BLaER1 (cell line): ENCODE results near the gene DCAKD.
A peak's percentile ranks its signal among the peaks of the same experiment; 100 is the strongest.

Experiments
- H3K27ac ChIP-seq: shearing (Covaris generic); formaldehyde crosslinking; 2 replicates; pipeline ENCODE4 v1.8.1; 2022
- H3K27me3 ChIP-seq: shearing (Covaris generic); formaldehyde crosslinking; 2 replicates; pipeline ENCODE4 v1.8.1; 2022
- H3K36me3 ChIP-seq: shearing (Covaris generic); formaldehyde crosslinking; 2 replicates; pipeline ENCODE4 v1.8.1; 2022
- H3K4me1 ChIP-seq: shearing (Covaris generic); formaldehyde crosslinking; 2 replicates; pipeline ENCODE4 v1.8.1; 2022
- H3K4me2 ChIP-seq: shearing (Covaris generic); formaldehyde crosslinking; 2 replicates; pipeline ENCODE4 v1.8.1; 2022
- H3K4me3 ChIP-seq: shearing (Covaris generic); formaldehyde crosslinking; 2 replicates; pipeline ENCODE4 v1.8.1; 2022
- H3K9ac ChIP-seq: shearing (Covaris generic); formaldehyde crosslinking; 2 replicates; pipeline ENCODE4 v1.8.1; 2022
- H3K9me3 ChIP-seq: shearing (Covaris generic); formaldehyde crosslinking; 2 replicates; pipeline ENCODE4 v1.8.1; 2022
- H4K20me1 ChIP-seq: shearing (Covaris generic); formaldehyde crosslinking; 2 replicates; pipeline ENCODE4 v1.8.1; 2022
- Cebpa-rat ChIP-seq: shearing (Covaris generic); IDR thresholded peaks from 2 replicates; pipeline ENCODE4 v1.8.1; 2022

Gene DCAKD

GRCh38 chr17:45018848-45019711 lies 32.4 kb downstream of the DCAKD start:
- peaks cover 53% of the 10 kb centered on the region for H4K20me1 ChIP-seq
- no peaks in the 10 kb centered on the region for H3K9me3 ChIP-seq
- peak overlapping the region; percentile 98 for H3K4me2 ChIP-seq
- H3K4me1 ChIP-seq = peaks cover 26% of the 10 kb centered on the region
- H3K9ac ChIP-seq = peak overlapping the region; percentile 64
- H3K27me3 ChIP-seq = peaks cover 58% of the 10 kb centered on the region
- H3K27ac ChIP-seq = 0 out of 2 replicates have a peak overlapping the region, but pooled peaks have one; percentile 4
- H3K4me3 ChIP-seq = peak overlapping the region; percentile 67
- H3K36me3 ChIP-seq = peaks cover 17% of the 10 kb centered on the region
- no peak for TF ChIP-seq Cebpa-rat

GRCh38 chr17:45018514-45018847 lies 33.0 kb downstream of the DCAKD start:
- Histone ChIP-seq H4K20me1 (peaks cover 53% of the 10 kb centered on the region), H3K4me2 (peak overlapping the region; percentile 98), H3K36me3 (peaks cover 11% of the 10 kb centered on the region; the same call in 1 of the 2 replicates), H3K9ac (peak overlapping the region; percentile 64; the same call in 1 of the 2 replicates), H3K27ac (no peak overlapping the region), H3K4me1 (peaks cover 26% of the 10 kb centered on the region), H3K9me3 (no peaks in the 10 kb centered on the region), H3K27me3 (peaks cover 58% of the 10 kb centered on the region), H3K4me3 (peak overlapping the region; percentile 67)
- TF ChIP-seq Cebpa-rat = no peak

- no peak overlapping the region for H3K4me2 ChIP-seq
- no peak overlapping the region for H3K4me3 ChIP-seq
- peaks cover 41% of the 10 kb centered on the region for H4K20me1 ChIP-seq
- no peak overlapping the region for H3K27ac ChIP-seq
- no peaks in the 10 kb centered on the region for H3K9me3 ChIP-seq
- peaks cover 21% of the 10 kb centered on the region for H3K4me1 ChIP-seq
- peaks cover 47% of the 10 kb centered on the region for H3K27me3 ChIP-seq
- H3K36me3 ChIP-seq = no peaks in the 10 kb centered on the region
- TF ChIP-seq Cebpa-rat = no peak
- H3K9ac ChIP-seq = no peak overlapping the region
Observed at GRCh38 chr17:45016823-45017222, 34.6 kb downstream of the DCAKD start.

DNA sequence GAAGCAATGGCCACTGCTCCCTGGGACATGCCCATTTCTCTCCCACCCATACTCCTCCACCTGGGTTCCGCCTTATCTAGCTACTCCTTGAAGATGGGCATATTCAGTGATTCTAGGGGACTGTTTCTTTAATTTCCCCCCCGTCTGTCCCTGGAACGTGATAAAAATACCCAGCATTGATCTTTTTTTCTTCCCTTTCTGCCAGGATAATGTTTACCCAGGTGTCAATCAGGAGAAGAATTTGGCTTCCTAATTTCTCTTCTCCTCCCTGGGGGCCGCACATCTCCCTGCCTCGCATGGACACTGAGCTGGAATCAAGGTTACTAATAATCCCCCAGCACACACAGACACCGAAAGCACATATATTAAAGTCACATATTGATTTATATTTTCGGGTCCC lies 35.2 kb downstream of the DCAKD start:
- H4K20me1 ChIP-seq = peaks cover 35% of the 10 kb centered on the region
- no peak overlapping the region for H3K27ac ChIP-seq
- H3K9ac ChIP-seq = no peak overlapping the region
- H3K9me3 ChIP-seq = no peaks in the 10 kb centered on the region
- no peaks in the 10 kb centered on the region for H3K36me3 ChIP-seq
- H3K4me1 ChIP-seq = peaks cover 17% of the 10 kb centered on the region
- H3K4me3 ChIP-seq = no peak overlapping the region
- TF ChIP-seq Cebpa-rat = no peak
- H3K4me2 ChIP-seq = no peak overlapping the region
- peaks cover 41% of the 10 kb centered on the region for H3K27me3 ChIP-seq

- Histone ChIP-seq H3K27me3 (peaks cover 12% of the 10 kb centered on the region), H3K27ac (no peak overlapping the region), H3K9ac (no peak overlapping the region), H3K9me3 (no peaks in the 10 kb centered on the region), H3K4me3 (no peak overlapping the region), H4K20me1 (peaks cover 8% of the 10 kb centered on the region), H3K4me2 (no peak overlapping the region), H3K4me1 (no peaks in the 10 kb centered on the region), H3K36me3 (no peaks in the 10 kb centered on the region)
- TF ChIP-seq Cebpa-rat = no peak
Observed at GRCh38 chr17:45013021-45013997, 38.1 kb downstream of the DCAKD start.

DNA sequence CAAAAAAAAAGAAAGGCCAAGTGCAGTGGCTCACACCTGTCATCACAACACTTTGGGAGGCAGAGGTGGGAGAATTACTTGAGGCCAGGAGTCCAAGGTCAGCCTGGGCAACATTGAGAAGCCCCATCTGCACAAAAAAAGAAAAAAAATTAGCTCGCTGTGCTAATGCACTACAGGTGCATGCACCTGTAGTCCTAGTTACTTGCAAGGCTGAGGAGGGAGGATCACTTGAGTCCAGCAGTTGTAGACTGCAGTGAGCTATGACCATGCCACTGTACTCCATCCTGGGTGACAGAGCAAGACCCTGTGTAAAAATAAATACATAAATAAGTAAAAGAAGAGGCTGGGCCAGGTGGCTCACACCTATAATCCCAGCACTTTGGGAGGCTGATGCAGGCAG lies 39.7 kb downstream of the DCAKD start:
- Histone ChIP-seq H3K4me3 (no peak overlapping the region), H3K27me3 (no peaks in the 10 kb centered on the region), H3K9ac (no peak overlapping the region), H3K36me3 (no peaks in the 10 kb centered on the region), H3K9me3 (no peaks in the 10 kb centered on the region), H3K4me2 (no peak overlapping the region), H3K4me1 (no peaks in the 10 kb centered on the region), H3K27ac (no peak overlapping the region), H4K20me1 (no peaks in the 10 kb centered on the region)
- no peak for TF ChIP-seq Cebpa-rat

DNA sequence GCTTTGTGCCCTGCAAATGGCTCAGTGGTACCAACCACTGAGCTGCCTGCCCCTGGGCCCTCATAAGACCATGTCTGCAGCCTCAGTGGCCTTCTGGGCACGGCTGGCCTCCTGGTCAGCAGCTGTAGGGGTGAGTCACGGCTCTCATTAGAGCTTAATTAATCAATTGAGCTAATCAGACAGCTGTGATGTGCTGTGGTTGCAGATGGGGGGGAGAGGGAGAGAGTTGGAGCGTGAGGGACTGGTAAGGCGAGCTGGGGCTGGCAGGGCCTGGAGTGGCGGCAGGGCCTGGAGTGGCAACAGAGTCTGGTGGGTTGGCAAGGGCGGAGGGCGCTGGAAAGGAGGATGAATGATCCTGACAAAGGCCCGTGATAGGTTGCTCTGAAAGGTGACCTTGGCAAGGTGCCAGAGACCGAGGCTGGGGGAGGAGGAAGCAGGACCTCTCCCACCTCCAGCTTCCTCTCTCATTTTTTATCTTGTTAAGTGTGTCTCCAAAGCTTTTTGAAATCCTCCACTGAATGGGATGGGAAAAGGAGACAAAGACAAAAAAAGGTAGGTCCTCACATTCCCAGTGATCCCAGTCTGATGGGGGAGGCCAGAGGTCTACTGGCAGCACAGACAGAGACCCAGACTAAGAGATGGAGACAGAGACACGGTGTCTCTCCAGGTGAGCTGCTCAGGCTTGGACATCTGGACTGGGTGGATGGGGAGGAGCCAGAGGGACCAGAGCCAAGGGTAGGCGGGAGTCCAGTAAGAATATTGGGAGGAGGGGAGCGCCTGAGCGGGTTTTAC lies 41.6 kb downstream of the DCAKD start:
- Histone ChIP-seq H3K9ac (no peak overlapping the region), H4K20me1 (no peaks in the 10 kb centered on the region), H3K36me3 (no peaks in the 10 kb centered on the region), H3K4me3 (no peak overlapping the region), H3K27me3 (no peaks in the 10 kb centered on the region), H3K4me2 (no peak overlapping the region), H3K27ac (no peak overlapping the region), H3K4me1 (no peaks in the 10 kb centered on the region), H3K9me3 (no peaks in the 10 kb centered on the region)
- no peak for TF ChIP-seq Cebpa-rat

GRCh38 chr17:45008216-45008615 lies 43.2 kb downstream of the DCAKD start:
- Histone ChIP-seq H4K20me1 (no peaks in the 10 kb centered on the region), H3K27me3 (no peaks in the 10 kb centered on the region), H3K27ac (no peak overlapping the region), H3K4me3 (no peak overlapping the region), H3K36me3 (no peaks in the 10 kb centered on the region), H3K4me1 (peaks cover 13% of the 10 kb centered on the region), H3K9ac (no peak overlapping the region), H3K4me2 (no peak overlapping the region), H3K9me3 (no peaks in the 10 kb centered on the region)
- TF ChIP-seq Cebpa-rat = no peak

GRCh38 chr17:45006927-45007461 lies 44.4 kb downstream of the DCAKD start:
- no peak overlapping the region for H3K4me2 ChIP-seq
- no peaks in the 10 kb centered on the region for H3K36me3 ChIP-seq
- H3K4me3 ChIP-seq = no peak overlapping the region
- H3K27me3 ChIP-seq = no peaks in the 10 kb centered on the region
- H4K20me1 ChIP-seq = no peaks in the 10 kb centered on the region
- no peak for TF ChIP-seq Cebpa-rat
- H3K4me1 ChIP-seq = peaks cover 20% of the 10 kb centered on the region
- no peaks in the 10 kb centered on the region for H3K9me3 ChIP-seq
- no peak overlapping the region for H3K9ac ChIP-seq
- no peak overlapping the region for H3K27ac ChIP-seq
